Parathyroid adenoma (tissue), 2 donors: ENCODE data around the gene ADGRG3.
A peak's percentile ranks its signal among the peaks of the same experiment; 100 is the strongest.

Experiments used
- H2AFZ ChIP-seq: fragments of 300-600 bp; sonication (generic); one replicate; pipeline ENCODE4 v1.7.0; 2017; ENCODE audit warnings: antibody characterized with exemption, mild to moderate bottlenecking
- H3K27ac ChIP-seq: fragments of 300-600 bp; sonication (generic); one replicate; pipeline ENCODE4 v1.7.0; 2017
- H3K27me3 ChIP-seq: fragments of 300-600 bp; sonication (generic); one replicate; pipeline ENCODE4 v1.7.0; 2017; ENCODE audit warnings: low read length; ENCODE audit not compliant: control insufficient read depth, insufficient read depth
- H3K36me3 ChIP-seq: fragments of 300-600 bp; sonication (generic); one replicate; pipeline ENCODE4 v1.7.0; 2017; ENCODE audit warnings: low read length; ENCODE audit not compliant: control insufficient read depth, insufficient read depth
- H3K4me1 ChIP-seq: fragments of 300-600 bp; sonication (generic); one replicate; pipeline ENCODE4 v1.7.0; 2017; ENCODE audit warnings: control low read depth
- H3K4me2 ChIP-seq: fragments of 300-600 bp; sonication (generic); one replicate; pipeline ENCODE4 v1.7.0; 2017; ENCODE audit warnings: low read length
- H3K4me3 ChIP-seq: fragments of 300-600 bp; sonication (generic); one replicate; pipeline ENCODE4 v1.7.0; 2017; ENCODE audit warnings: low read depth, low read length
- H3K79me2 ChIP-seq: fragments of 300-600 bp; sonication (generic); one replicate; pipeline ENCODE4 v1.7.0; 2017; ENCODE audit warnings: control low read depth
- H3K9ac ChIP-seq: fragments of 300-600 bp; sonication (generic); one replicate; pipeline ENCODE4 v1.7.0; 2017; ENCODE audit warnings: mild to moderate bottlenecking
- H3K9me3 ChIP-seq: fragments of 300-600 bp; sonication (generic); one replicate; pipeline ENCODE4 v1.7.0; 2017; ENCODE audit warnings: low read length; ENCODE audit not compliant: control insufficient read depth
- CTCF ChIP-seq: fragments of 300-600 bp; sonication (generic); IDR thresholded peaks from one replicate; pipeline ENCODE4 v1.7.0; 2017; ENCODE audit warnings: antibody characterized with exemption, mild to moderate bottlenecking
- donor health status: primary hyperparathyroidism.

ADGRG3 gene

DNA sequence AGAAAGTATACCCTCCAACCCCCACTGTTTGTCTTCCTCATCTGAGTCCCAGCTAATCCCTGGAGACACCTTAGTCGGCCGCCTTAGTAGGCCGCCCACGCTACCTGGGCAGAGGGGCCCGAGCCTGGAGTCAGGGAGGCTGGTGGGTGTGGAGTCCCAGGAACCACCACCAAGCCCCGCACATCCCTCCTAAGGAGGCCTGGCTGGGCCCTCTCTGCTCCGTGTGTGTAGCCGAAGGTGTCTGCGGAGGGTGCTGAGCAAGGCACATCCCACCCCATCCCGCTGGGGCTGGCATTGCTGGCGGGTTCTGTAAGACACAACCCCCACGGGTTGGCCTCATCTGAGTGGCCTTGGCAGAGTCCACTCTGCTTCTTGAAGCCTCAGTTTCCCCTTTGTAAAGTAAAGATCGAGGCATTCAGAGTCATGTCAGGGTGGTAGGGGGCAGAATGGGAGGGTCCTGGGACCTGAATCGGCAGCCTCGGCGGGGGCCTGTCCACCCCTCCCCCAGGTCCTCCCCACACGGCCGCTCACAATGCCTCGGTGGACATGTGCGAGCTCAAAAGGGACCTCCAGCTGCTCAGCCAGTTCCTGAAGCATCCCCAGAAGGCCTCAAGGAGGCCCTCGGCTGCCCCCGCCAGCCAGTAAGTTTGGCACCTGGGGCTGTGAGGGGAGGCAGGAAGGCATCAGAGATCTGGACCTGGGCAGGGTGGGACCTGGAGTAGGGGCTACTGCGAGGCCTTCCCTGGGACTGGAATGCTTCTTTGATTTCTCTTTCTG, 15.2 kb upstream of the ADGRG3 start:
- Histone ChIP-seq H3K9me3 (no peaks in the 10 kb centered on the region), H3K4me3 (no peak overlapping the region), H3K4me2 (no peak overlapping the region), H2AFZ (no peak overlapping the region), H3K4me1 (peaks cover 8% of the 10 kb centered on the region), H3K79me2 (peaks cover 5% of the 10 kb centered on the region), H3K9ac (no peak overlapping the region), H3K27ac (no peak overlapping the region), H3K36me3 (no peaks in the 10 kb centered on the region), H3K27me3 (no peaks in the 10 kb centered on the region)
- TF ChIP-seq CTCF, result no peak

DNA sequence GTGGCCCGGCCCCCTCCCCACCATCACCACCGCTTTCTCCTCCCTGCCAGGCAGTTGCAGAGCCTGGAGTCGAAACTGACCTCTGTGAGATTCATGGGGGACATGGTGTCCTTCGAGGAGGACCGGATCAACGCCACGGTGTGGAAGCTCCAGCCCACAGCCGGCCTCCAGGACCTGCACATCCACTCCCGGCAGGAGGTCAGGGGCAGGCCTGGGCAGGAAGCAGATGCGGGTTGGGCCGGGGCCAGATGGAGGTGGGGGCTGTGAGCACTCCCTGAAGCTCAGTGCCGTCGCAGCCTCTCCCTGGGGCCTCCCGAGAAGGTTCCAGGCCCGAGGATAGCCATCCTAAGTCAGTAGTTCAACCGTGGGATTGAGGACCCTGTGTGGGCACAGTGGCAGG, 14.2 kb upstream of the ADGRG3 start:
- H3K4me3 ChIP-seq, result no peak overlapping the region
- H3K4me1 ChIP-seq, result peaks cover 7% of the 10 kb centered on the region
- H3K27me3 ChIP-seq, result no peaks in the 10 kb centered on the region
- H3K4me2 ChIP-seq, result peak overlapping the region; percentile 9
- peak overlapping the region; percentile 73 for H2AFZ ChIP-seq
- no peak overlapping the region for H3K9ac ChIP-seq
- no peaks in the 10 kb centered on the region for H3K36me3 ChIP-seq
- TF ChIP-seq CTCF, result no peak
- peak overlapping the region; percentile 50 for H3K27ac ChIP-seq
- H3K9me3 ChIP-seq, result no peaks in the 10 kb centered on the region
- no peaks in the 10 kb centered on the region for H3K79me2 ChIP-seq

- H3K36me3 ChIP-seq, result no peaks in the 10 kb centered on the region
- H3K4me2 ChIP-seq, result no peak overlapping the region
- H3K27me3 ChIP-seq, result no peaks in the 10 kb centered on the region
- peaks cover 7% of the 10 kb centered on the region for H3K4me1 ChIP-seq
- H3K9ac ChIP-seq, result no peak overlapping the region
- no peak overlapping the region for H2AFZ ChIP-seq
- H3K4me3 ChIP-seq, result no peak overlapping the region
- no peak for TF ChIP-seq CTCF
- H3K79me2 ChIP-seq, result no peaks in the 10 kb centered on the region
- H3K27ac ChIP-seq, result no peak overlapping the region
- no peaks in the 10 kb centered on the region for H3K9me3 ChIP-seq
Observed at GRCh38 chr16:57656342-57656955, 11.7 kb upstream of the ADGRG3 start.

DNA sequence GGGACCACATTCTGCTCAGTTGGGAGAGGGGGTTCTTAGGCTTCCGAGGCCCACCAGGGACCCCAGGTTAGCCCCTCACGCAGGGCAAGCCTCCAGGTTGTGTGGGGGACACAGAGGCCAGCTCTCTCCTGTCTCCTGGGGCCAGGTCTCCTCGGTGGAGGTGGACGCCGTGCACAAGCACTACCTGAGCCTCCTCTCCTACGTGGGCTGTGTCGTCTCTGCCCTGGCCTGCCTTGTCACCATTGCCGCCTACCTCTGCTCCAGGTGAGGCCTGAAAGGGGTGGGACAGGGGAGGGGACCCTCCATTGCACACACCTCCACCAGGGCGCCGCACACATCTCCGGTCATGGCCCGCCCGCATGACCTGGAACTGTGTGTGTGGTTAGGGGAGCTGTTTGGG, 10.9 kb upstream of the ADGRG3 start:
- H2AFZ ChIP-seq, result no peak overlapping the region
- H3K79me2 ChIP-seq, result no peaks in the 10 kb centered on the region
- H3K4me3 ChIP-seq, result no peak overlapping the region
- H3K27me3 ChIP-seq, result no peaks in the 10 kb centered on the region
- no peak overlapping the region for H3K9ac ChIP-seq
- no peak overlapping the region for H3K27ac ChIP-seq
- H3K4me1 ChIP-seq, result peaks cover 7% of the 10 kb centered on the region
- no peaks in the 10 kb centered on the region for H3K36me3 ChIP-seq
- no peak for TF ChIP-seq CTCF
- H3K9me3 ChIP-seq, result no peaks in the 10 kb centered on the region
- no peak overlapping the region for H3K4me2 ChIP-seq
